HepG2 (cell line): ENCODE data around the gene FLVCR1. TPM values are rescaled to one million over a fixed set of nuclear protein-coding genes. Genes with fewer than 3 reads are reported as not detected.

ENCODE experiments used
- CC2D1A ChIP-seq: sonication (generic); formaldehyde crosslinking; IDR thresholded peaks from 2 replicates; pipeline ENCODE4 v1.8.1; 2023; ENCODE audit warnings: mild to moderate bottlenecking, missing genetic modification reagents
- HHEX ChIP-seq: IDR thresholded peaks from 2 replicates; pipeline ENCODE4 v1.6.1; 2016; ENCODE audit warnings: control low read depth
- KLF12 ChIP-seq: sonication (generic); formaldehyde crosslinking; IDR thresholded peaks from 2 replicates; pipeline ENCODE4 v1.4.0; 2020; ENCODE audit warnings: missing genetic modification reagents, borderline replicate concordance
- SP140L ChIP-seq: sonication (generic); formaldehyde crosslinking; IDR thresholded peaks from 2 replicates; pipeline ENCODE4 v1.4.0; 2020; ENCODE audit warnings: missing genetic modification reagents, borderline replicate concordance
- SYNCRIP ChIP-seq: fragments of 200-400 bp; formaldehyde crosslinking; IDR thresholded peaks from 2 replicates; pipeline ENCODE4 v1.6.1; 2018; ENCODE audit warnings: mild to moderate bottlenecking, low read depth, low read length; ENCODE audit not compliant: insufficient read depth
- TAF15 ChIP-seq: fragments of 200-400 bp; formaldehyde crosslinking; IDR thresholded peaks from one replicate; pipeline ENCODE4 v1.6.1; 2018; ENCODE audit warnings: mild to moderate bottlenecking, low read depth, low read length; ENCODE audit not compliant: poor library complexity, severe bottlenecking
- ZNF30 ChIP-seq: sonication (generic); formaldehyde crosslinking; IDR thresholded peaks from 2 replicates; pipeline ENCODE4 v1.5.0; 2020; ENCODE audit warnings: mild to moderate bottlenecking, missing genetic modification reagents
- ZNF775 ChIP-seq: sonication (generic); formaldehyde crosslinking; IDR thresholded peaks from 2 replicates; pipeline ENCODE4 v1.4.0; 2020; ENCODE audit warnings: missing genetic modification reagents, mild to moderate bottlenecking, moderate library complexity, borderline replicate concordance
- ZNF878 ChIP-seq: sonication (generic); formaldehyde crosslinking; IDR thresholded peaks from 2 replicates; pipeline ENCODE4 v1.8.1; 2023; ENCODE audit warnings: mild to moderate bottlenecking, missing genetic modification reagents, moderate library complexity
- ZSCAN20 ChIP-seq: sonication (generic); formaldehyde crosslinking; IDR thresholded peaks from 2 replicates; pipeline ENCODE4 v1.4.0; 2020; ENCODE audit warnings: missing genetic modification reagents, mild to moderate bottlenecking, borderline replicate concordance
- polyA plus RNA-seq, 8 experiments: library from polyadenylated mRNA; depleted of rRNA in 3 of 8; stranded (reverse) in 7 of 8; unstranded in 1 of 8; fragments of >200 nt; fragmentation: Illumina TruSeq in 4 of 8; extraction: Trizol in 4 of 8; gene quantifications; 2 replicates each; pipeline versions ENCODE4 v1.2.1 to v1.2.3, GENCODE V29; 2011 to 2016; ENCODE audit warnings: low read depth in 4 of 8, missing spikeins in 1 of 8, mixed read lengths in 1 of 8; ENCODE audit not compliant: insufficient read depth in 1 of 8
- total RNA-seq, 5 experiments: library from RNA; depleted of rRNA; stranded (reverse); fragments of >200 nt; fragmentation: Illumina TruSeq; extraction: Trizol; gene quantifications; 2 replicates each; pipeline ENCODE4 v1.2.3, GENCODE V29; 2016; ENCODE audit warnings: low read depth in 1 of 5
- TF ChIP-seq, protein P1 (sequence below): sonication (generic); formaldehyde crosslinking; IDR thresholded peaks from 2 replicates; pipeline ENCODE4 v1.4.0; 2020; ENCODE audit warnings: missing genetic modification reagents
- TF ChIP-seq, protein P2 (sequence below), 2 experiments: IDR thresholded peaks; 2 replicates each; pipeline ENCODE4 v1.6.1; 2011 to 2012; ENCODE audit warnings: low read length in 2 of 2, borderline replicate concordance in 1 of 2, low read depth in 1 of 2, mild to moderate bottlenecking in 1 of 2, moderate library complexity in 1 of 2
- TF ChIP-seq, protein P3 (sequence below): sonication (generic); formaldehyde crosslinking; IDR thresholded peaks from 2 replicates; pipeline ENCODE4 v1.9.0; 2021; ENCODE audit warnings: missing genetic modification reagents, borderline replicate concordance
- TF ChIP-seq, protein P4 (sequence below): sonication (generic); formaldehyde crosslinking; IDR thresholded peaks from 2 replicates; pipeline ENCODE4 v1.4.0; 2020; ENCODE audit warnings: mild to moderate bottlenecking, low read depth, missing genetic modification reagents
- TF ChIP-seq, protein P5 (sequence below): sonication (generic); formaldehyde crosslinking; IDR thresholded peaks from 2 replicates; pipeline ENCODE4 v1.4.0; 2020; ENCODE audit warnings: missing genetic modification reagents
- TF ChIP-seq, protein P6 (sequence below): sonication (generic); formaldehyde crosslinking; IDR thresholded peaks from 2 replicates; pipeline ENCODE4 v1.5.0; 2020; ENCODE audit warnings: mild to moderate bottlenecking, missing genetic modification reagents

Gene FLVCR1
- total and polyA plus RNA-seq, 2 of the 13 experiments (the other 11 are each of a cell fraction or from before 2014, with no cell fraction given): 14.8 to 39.8 TPM

DNA sequence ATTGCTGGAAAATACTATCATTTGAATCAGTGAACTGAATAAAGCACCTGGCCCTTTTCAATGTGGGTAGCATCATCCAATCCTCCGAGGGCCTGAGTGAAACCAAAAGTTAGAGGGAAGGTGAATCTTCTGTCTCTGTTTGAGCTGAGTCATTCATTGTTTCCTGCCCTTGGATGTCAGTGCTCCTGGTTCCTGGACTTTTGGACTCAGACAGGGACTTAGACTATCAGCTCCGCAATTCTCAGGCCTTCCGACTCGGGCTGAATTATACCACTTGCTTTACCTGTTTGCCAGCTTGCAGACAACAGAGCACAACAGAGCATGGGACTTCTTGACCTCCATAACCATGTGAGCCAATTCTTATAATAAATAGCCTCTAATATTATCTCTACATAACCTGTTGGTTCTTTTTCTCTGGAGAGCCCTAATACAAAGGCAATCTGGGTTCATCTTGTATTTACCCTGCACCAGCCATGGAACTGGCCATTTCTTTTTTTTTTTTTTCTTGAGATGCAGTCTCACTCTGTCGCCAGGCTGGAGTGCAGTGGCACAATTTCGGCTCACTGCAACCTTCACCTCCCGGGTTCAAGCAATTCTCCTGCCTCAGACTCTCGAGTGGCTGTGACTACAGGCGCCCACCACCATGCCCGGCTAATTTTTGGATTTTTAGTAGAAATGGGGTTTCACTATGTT lies 73.1 kb downstream of the FLVCR1 start (continued):
- TF ChIP-seq, protein P1, sequence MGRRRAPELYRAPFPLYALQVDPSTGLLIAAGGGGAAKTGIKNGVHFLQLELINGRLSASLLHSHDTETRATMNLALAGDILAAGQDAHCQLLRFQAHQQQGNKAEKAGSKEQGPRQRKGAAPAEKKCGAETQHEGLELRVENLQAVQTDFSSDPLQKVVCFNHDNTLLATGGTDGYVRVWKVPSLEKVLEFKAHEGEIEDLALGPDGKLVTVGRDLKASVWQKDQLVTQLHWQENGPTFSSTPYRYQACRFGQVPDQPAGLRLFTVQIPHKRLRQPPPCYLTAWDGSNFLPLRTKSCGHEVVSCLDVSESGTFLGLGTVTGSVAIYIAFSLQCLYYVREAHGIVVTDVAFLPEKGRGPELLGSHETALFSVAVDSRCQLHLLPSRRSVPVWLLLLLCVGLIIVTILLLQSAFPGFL (CRISPR knock-in tag): no peak
- TF ChIP-seq, protein P2, sequence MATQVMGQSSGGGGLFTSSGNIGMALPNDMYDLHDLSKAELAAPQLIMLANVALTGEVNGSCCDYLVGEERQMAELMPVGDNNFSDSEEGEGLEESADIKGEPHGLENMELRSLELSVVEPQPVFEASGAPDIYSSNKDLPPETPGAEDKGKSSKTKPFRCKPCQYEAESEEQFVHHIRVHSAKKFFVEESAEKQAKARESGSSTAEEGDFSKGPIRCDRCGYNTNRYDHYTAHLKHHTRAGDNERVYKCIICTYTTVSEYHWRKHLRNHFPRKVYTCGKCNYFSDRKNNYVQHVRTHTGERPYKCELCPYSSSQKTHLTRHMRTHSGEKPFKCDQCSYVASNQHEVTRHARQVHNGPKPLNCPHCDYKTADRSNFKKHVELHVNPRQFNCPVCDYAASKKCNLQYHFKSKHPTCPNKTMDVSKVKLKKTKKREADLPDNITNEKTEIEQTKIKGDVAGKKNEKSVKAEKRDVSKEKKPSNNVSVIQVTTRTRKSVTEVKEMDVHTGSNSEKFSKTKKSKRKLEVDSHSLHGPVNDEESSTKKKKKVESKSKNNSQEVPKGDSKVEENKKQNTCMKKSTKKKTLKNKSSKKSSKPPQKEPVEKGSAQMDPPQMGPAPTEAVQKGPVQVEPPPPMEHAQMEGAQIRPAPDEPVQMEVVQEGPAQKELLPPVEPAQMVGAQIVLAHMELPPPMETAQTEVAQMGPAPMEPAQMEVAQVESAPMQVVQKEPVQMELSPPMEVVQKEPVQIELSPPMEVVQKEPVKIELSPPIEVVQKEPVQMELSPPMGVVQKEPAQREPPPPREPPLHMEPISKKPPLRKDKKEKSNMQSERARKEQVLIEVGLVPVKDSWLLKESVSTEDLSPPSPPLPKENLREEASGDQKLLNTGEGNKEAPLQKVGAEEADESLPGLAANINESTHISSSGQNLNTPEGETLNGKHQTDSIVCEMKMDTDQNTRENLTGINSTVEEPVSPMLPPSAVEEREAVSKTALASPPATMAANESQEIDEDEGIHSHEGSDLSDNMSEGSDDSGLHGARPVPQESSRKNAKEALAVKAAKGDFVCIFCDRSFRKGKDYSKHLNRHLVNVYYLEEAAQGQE (IDR thresholded peaks at IDR 0.05; ENCODE audit: borderline replicate concordance in 1 of 2, low read depth in 1 of 2, low read length in 2 of 2): no peak
- no peak for TF ChIP-seq KLF12 (CRISPR knock-in tag)
- TF ChIP-seq SYNCRIP: no peak
- TF ChIP-seq, protein P3, sequence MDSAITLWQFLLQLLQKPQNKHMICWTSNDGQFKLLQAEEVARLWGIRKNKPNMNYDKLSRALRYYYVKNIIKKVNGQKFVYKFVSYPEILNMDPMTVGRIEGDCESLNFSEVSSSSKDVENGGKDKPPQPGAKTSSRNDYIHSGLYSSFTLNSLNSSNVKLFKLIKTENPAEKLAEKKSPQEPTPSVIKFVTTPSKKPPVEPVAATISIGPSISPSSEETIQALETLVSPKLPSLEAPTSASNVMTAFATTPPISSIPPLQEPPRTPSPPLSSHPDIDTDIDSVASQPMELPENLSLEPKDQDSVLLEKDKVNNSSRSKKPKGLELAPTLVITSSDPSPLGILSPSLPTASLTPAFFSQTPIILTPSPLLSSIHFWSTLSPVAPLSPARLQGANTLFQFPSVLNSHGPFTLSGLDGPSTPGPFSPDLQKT (CRISPR knock-in tag): no peak
- no peak for TF ChIP-seq ZNF30 (CRISPR knock-in tag)
- TF ChIP-seq SP140L: no peak
- TF ChIP-seq, protein P4, sequence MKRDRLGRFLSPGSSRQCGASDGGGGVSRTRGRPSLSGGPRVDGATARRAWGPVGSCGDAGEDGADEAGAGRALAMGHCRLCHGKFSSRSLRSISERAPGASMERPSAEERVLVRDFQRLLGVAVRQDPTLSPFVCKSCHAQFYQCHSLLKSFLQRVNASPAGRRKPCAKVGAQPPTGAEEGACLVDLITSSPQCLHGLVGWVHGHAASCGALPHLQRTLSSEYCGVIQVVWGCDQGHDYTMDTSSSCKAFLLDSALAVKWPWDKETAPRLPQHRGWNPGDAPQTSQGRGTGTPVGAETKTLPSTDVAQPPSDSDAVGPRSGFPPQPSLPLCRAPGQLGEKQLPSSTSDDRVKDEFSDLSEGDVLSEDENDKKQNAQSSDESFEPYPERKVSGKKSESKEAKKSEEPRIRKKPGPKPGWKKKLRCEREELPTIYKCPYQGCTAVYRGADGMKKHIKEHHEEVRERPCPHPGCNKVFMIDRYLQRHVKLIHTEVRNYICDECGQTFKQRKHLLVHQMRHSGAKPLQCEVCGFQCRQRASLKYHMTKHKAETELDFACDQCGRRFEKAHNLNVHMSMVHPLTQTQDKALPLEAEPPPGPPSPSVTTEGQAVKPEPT (CRISPR knock-in tag): no peak
- TF ChIP-seq ZSCAN20 (CRISPR knock-in tag): no peak
- no peak for TF ChIP-seq ZNF878 (CRISPR knock-in tag)
- TF ChIP-seq, protein P5, sequence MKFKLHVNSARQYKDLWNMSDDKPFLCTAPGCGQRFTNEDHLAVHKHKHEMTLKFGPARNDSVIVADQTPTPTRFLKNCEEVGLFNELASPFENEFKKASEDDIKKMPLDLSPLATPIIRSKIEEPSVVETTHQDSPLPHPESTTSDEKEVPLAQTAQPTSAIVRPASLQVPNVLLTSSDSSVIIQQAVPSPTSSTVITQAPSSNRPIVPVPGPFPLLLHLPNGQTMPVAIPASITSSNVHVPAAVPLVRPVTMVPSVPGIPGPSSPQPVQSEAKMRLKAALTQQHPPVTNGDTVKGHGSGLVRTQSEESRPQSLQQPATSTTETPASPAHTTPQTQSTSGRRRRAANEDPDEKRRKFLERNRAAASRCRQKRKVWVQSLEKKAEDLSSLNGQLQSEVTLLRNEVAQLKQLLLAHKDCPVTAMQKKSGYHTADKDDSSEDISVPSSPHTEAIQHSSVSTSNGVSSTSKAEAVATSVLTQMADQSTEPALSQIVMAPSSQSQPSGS (CRISPR knock-in tag): no peak
- TF ChIP-seq, protein P6, sequence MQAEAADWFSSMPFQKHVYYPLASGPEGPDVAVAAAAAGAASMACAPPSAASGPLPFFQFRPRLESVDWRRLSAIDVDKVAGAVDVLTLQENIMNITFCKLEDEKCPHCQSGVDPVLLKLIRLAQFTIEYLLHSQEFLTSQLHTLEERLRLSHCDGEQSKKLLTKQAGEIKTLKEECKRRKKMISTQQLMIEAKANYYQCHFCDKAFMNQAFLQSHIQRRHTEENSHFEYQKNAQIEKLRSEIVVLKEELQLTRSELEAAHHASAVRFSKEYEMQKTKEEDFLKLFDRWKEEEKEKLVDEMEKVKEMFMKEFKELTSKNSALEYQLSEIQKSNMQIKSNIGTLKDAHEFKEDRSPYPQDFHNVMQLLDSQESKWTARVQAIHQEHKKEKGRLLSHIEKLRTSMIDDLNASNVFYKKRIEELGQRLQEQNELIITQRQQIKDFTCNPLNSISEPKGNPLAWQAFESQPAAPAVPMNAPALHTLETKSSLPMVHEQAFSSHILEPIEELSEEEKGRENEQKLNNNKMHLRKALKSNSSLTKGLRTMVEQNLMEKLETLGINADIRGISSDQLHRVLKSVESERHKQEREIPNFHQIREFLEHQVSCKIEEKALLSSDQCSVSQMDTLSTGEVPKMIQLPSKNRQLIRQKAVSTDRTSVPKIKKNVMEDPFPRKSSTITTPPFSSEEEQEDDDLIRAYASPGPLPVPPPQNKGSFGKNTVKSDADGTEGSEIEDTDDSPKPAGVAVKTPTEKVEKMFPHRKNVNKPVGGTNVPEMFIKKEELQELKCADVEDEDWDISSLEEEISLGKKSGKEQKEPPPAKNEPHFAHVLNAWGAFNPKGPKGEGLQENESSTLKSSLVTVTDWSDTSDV (CRISPR knock-in tag): no peak
- TF ChIP-seq TAF15: no peak
- no peak for TF ChIP-seq CC2D1A (CRISPR knock-in tag)
- no peak for TF ChIP-seq HHEX (CRISPR knock-in tag)
- no peak for TF ChIP-seq ZNF775 (CRISPR knock-in tag)
